Gastroesophageal sphincter (tissue), 4 donors: ENCODE measurements around the gene ROCK2. TPM values are rescaled to one million over a fixed set of nuclear protein-coding genes. Genes with fewer than 3 reads are reported as not detected.

ENCODE experiments used
- ATAC-seq: fragments of 150-250 bp; one replicate; pipeline ENCODE4 v1.9.1; 2016; ENCODE audit warnings: mild to moderate bottlenecking, moderate library complexity
- H3K27ac ChIP-seq, 4 donors: fragments of 200-600 bp; sonication (generic) in 3 of 4; 1 replicate in 3 of 4; 2 replicates in 1 of 4; pipeline ENCODE4 v1.5.1; 2016 to 2019
- H3K27me3 ChIP-seq: fragments of 200-600 bp; sonication (generic); one replicate; pipeline ENCODE4 v1.5.1; 2019
- H3K36me3 ChIP-seq, 2 donors: fragments of 200-600 bp; sonication (generic); one replicate each; pipeline ENCODE4 v1.5.1; 2019; ENCODE audit warnings: control low read depth in 1 of 2
- H3K4me1 ChIP-seq, 3 donors: fragments of 200-600 bp; sonication (generic); 1 replicate in 2 of 3; 2 replicates in 1 of 3; pipeline ENCODE4 v1.5.1; 2016 to 2019; ENCODE audit warnings: control low read depth in 2 of 3
- H3K4me3 ChIP-seq, 2 donors: fragments of 200-600 bp; sonication (generic); one replicate each; pipeline ENCODE4 v1.5.1; 2019; ENCODE audit warnings: mild to moderate bottlenecking in 1 of 2, moderate library complexity in 1 of 2
- H3K9me3 ChIP-seq, 3 donors: fragments of 200-600 bp; sonication (generic); one replicate each; pipeline ENCODE4 v1.5.1; 2017 to 2019; ENCODE audit warnings: control low read depth in 2 of 3
- EP300 ChIP-seq: sonication (generic); formaldehyde crosslinking; IDR thresholded peaks from one replicate; pipeline ENCODE4 v1.6.1; 2017; ENCODE audit warnings: antibody characterized with exemption, mild to moderate bottlenecking
- POLR2A ChIP-seq, 2 donors: fragments of 450-650 bp; IDR thresholded peaks; one replicate each; pipeline ENCODE4 v1.6.1; 2017; ENCODE audit warnings: antibody characterized with exemption in 2 of 2, mild to moderate bottlenecking in 2 of 2, moderate library complexity in 1 of 2
- POLR2AphosphoS5 ChIP-seq: sonication (generic); formaldehyde crosslinking; IDR thresholded peaks from one replicate; pipeline ENCODE4 v1.6.1; 2017; ENCODE audit warnings: antibody characterized with exemption
- WGBS, 2 donors: methylation state at CpG; one replicate each; pipeline ENCODE4 v1.1.5; 2018; ENCODE audit warnings: low coverage in 1 of 2; 5-methylcytosine and 5-hydroxymethylcytosine counted together
- total RNA-seq, 4 donors: library from RNA; depleted of rRNA; stranded (reverse); fragments of >200 nt; gene quantifications; one replicate each; pipeline ENCODE4 v1.1.0, GENCODE V29; 2016
- TF ChIP-seq, protein P1 (sequence below), 4 experiments: fragments of 200-600 bp in 2 of 4; fragments of 450-650 bp in 2 of 4; sonication (generic) in 1 of 4; IDR thresholded peaks; one replicate each; pipeline ENCODE4 v1.5.1; 2017 to 2019; ENCODE audit warnings: antibody characterized with exemption in 4 of 4, mild to moderate bottlenecking in 2 of 4, moderate library complexity in 2 of 4

Gene ROCK2
- total RNA-seq, 4 donors from 2014 or later, result 102 to 130 (median 113) TPM

DNA sequence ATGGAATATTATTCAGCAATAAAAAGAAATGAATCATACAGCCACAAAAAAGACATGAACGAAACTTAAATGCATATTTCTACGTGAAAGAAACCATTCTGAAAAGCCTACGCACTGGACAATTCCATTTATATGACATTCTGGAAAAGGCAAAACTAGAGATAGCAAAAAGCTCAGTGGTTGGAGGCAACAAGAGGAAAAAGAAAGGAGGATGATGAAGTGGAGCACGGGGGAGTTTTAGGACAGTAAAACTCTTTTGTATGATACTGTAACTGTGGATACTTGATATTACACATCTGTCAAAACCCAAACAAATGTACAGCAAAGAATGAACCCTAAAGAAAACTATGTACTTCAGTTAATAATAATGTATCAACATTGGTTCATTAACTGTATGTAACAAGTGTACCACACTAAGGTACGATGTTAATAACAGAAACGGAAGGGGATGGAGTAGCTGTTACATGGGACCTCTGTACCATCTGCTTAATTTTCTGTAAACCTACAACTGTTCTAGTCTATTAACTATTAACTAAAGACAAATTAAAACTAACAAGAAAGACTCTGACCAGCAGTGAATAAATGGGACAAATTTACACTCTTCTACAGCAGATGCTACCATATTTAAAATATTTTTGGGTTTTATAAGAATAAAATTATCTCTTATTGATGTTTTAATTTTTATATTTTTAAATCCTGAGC, 31.5 kb downstream of the ROCK2 start:
- Histone ChIP-seq H3K27ac (no peak overlapping the region), H3K27me3 (no peaks in the 10 kb centered on the region)
- 89 to 96% methylated on average over 6 of the region's 6 CpGs for WGBS, 2 donors

DNA sequence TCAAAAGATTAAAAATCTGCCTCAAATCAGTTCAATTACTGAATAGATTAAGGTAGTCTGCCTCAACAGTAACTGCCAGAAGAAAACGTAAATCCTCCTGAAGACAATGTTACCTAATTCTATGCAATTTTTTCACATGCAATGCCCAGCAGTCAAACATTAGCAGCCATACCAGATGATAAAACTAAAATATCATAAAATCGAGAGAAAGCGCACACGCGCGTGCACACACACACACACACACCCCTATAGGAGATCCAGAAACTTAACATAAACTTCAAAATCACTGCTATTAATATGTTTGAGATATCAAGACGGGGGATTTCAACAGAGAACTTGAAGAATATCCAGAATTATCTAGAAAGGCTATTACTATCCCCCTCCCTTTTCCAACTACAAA, 32.9 kb downstream of the ROCK2 start:
- no peak for TF ChIP-seq EP300
- TF ChIP-seq, protein P1, sequence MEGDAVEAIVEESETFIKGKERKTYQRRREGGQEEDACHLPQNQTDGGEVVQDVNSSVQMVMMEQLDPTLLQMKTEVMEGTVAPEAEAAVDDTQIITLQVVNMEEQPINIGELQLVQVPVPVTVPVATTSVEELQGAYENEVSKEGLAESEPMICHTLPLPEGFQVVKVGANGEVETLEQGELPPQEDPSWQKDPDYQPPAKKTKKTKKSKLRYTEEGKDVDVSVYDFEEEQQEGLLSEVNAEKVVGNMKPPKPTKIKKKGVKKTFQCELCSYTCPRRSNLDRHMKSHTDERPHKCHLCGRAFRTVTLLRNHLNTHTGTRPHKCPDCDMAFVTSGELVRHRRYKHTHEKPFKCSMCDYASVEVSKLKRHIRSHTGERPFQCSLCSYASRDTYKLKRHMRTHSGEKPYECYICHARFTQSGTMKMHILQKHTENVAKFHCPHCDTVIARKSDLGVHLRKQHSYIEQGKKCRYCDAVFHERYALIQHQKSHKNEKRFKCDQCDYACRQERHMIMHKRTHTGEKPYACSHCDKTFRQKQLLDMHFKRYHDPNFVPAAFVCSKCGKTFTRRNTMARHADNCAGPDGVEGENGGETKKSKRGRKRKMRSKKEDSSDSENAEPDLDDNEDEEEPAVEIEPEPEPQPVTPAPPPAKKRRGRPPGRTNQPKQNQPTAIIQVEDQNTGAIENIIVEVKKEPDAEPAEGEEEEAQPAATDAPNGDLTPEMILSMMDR (IDR thresholded peaks at IDR 0.05), result no peak
- TF ChIP-seq POLR2A (IDR thresholded peaks at IDR 0.05), result no peak
- TF ChIP-seq POLR2AphosphoS5, result no peak
- no peaks in the 10 kb centered on the region for H3K27me3 ChIP-seq
- WGBS, 2 donors, result 81 to 84% methylated on average over 6 to 7 of the region's 7 CpGs
- no peak overlapping the region for H3K4me3 ChIP-seq
- H3K36me3 ChIP-seq, result no peaks in the 10 kb centered on the region
- no peak overlapping the region for H3K27ac ChIP-seq
- no peaks in the 10 kb centered on the region for H3K9me3 ChIP-seq
- H3K4me1 ChIP-seq, result peaks cover under 1 to 45% (median 3%) of the 10 kb centered on the region in 3 donors
- no peak for ATAC-seq

More for the DNA sequence above, 31.5 kb downstream of the ROCK2 start:
- H3K9me3 ChIP-seq, result no peaks in the 10 kb centered on the region
- H3K36me3 ChIP-seq, result no peaks in the 10 kb centered on the region
- no peak overlapping the region for H3K4me3 ChIP-seq
- H3K4me1 ChIP-seq, result peaks cover 3 to 33% (median 4%) of the 10 kb centered on the region in 3 donors
- ATAC-seq, result no peak
- TF ChIP-seq POLR2AphosphoS5 (no peak), EP300 (no peak), POLR2A (IDR thresholded peaks at IDR 0.05) (no peak)
- TF ChIP-seq, protein P1 (IDR thresholded peaks at IDR 0.05), result no peak

DNA sequence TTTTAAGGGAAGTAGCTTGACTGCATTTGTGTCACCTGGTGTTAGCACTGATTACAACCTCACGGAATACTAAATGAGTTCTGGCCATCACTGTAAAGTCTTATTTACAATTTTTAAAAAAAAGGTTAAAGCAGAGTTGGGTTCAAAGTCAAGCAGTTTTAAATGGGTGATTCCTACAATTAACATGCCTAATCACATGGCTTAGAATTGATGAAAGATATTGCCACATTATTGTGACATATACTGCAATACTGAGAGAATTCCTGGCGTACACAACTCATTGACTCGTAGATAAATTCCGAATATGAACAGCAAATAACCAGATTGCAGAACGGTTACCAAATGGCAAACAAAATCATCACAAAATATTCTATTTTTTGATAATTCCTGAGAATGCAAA, 34.2 kb downstream of the ROCK2 start:
- H3K4me1 ChIP-seq, result peaks cover 0 to 45% (median 4%) of the 10 kb centered on the region in 3 donors
- no peak overlapping the region for H3K4me3 ChIP-seq

DNA sequence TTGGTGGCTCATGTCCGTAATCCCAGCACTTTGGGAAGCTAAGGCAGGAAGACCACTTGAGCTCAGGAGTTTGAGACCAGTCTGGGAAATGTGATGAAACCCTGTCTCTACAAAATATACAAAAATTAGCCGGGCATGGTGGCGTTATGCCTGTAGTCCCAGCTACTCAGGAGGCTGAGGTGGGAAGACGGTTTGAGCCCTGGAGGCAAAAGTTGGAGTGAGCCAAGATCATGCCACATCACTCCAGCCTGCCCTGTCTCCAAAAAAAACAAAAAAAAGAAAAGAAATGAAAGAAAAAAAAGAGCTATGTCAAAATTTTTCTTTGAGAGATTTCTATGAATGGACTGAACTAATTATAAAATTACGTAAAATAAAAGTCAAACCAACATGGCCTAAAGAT, 34.7 kb downstream of the ROCK2 start:
- 93 to 95% methylated on average over 2 to 5 of the region's 5 CpGs for WGBS, 2 donors
- Histone ChIP-seq H3K27ac (no peak overlapping the region), H3K27me3 (no peaks in the 10 kb centered on the region), H3K36me3 (no peaks in the 10 kb centered on the region), H3K4me3 (no peak overlapping the region), H3K4me1 (peaks cover 0 to 45% (median 4%) of the 10 kb centered on the region in 3 donors), H3K9me3 (no peaks in the 10 kb centered on the region)
- ATAC-seq, result no peak
- TF ChIP-seq POLR2AphosphoS5 (no peak), POLR2A (IDR thresholded peaks at IDR 0.05) (no peak), EP300 (no peak)
- TF ChIP-seq, protein P1 (IDR thresholded peaks at IDR 0.05), result no peak

More for the DNA sequence above, 34.2 kb downstream of the ROCK2 start:
- no peak for ATAC-seq
- TF ChIP-seq, protein P1 (IDR thresholded peaks at IDR 0.05), result no peak
- Histone ChIP-seq H3K27ac (no peak overlapping the region), H3K27me3 (no peaks in the 10 kb centered on the region), H3K9me3 (no peaks in the 10 kb centered on the region), H3K36me3 (no peaks in the 10 kb centered on the region)
- 51 to 69% methylated on average over 5 of the region's 5 CpGs for WGBS, 2 donors

DNA sequence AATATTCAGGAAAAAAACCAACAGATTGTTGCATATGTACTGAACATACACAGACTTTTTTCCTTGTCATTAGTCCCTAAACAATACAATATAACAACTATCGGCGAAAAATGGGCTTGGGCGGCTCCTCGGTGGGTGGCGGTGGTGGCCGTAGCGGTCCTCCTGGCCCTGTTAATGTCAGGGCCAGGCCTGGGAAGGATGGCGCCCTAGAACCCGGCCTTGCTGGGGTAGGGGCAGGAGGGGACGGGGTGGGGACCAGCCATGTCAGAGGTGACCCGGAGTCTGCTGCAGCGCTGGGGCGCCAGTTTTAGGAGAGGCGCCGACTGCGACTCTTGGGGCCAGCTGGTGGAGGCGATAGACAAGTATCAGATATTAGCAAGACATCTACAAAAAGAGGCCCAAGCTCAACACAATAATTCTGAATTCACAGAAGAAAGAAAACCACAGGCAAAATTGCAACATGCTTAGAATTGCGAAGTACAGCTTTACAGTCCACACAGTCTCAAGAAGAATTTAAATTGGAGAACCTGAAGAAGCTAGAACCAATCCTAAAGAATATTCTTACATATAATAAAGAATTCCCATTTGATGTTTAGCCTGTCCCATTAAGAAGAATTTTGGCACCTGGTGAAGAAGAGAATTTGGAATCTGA, 36.5 kb downstream of the ROCK2 start:
- WGBS, 2 donors, result 97% methylated on average over 14 of the region's 18 CpGs; no CpG with 5 or more reads in 1 of the 2 donors
- peaks cover 0 to 59% (median 6%) of the 10 kb centered on the region in 3 donors for H3K4me1 ChIP-seq
- TF ChIP-seq EP300 (no peak), POLR2A (IDR thresholded peaks at IDR 0.05) (no peak), POLR2AphosphoS5 (no peak)
- TF ChIP-seq, protein P1 (IDR thresholded peaks at IDR 0.05), result no peak
- no peak overlapping the region for H3K4me3 ChIP-seq
- H3K36me3 ChIP-seq, result no peaks in the 10 kb centered on the region
- H3K27me3 ChIP-seq, result no peaks in the 10 kb centered on the region
- no peak overlapping the region for H3K27ac ChIP-seq
- ATAC-seq, result no peak
- no peaks in the 10 kb centered on the region for H3K9me3 ChIP-seq
